Measurements from ENCODE around the gene KLHL17.

Gene KLHL17

GRCh38 chr1:916173-917075 is 44.0 kb upstream of the KLHL17 start:
- H3K4me1 ChIP-seq (ENCODE audit: control insufficient read depth, insufficient read depth, low read length), result peaks cover 8% of the 10 kb centered on the region
- H3K9me3 ChIP-seq (ENCODE audit: control insufficient read depth, low read length), result no peaks in the 10 kb centered on the region
- H3K36me3 ChIP-seq (ENCODE audit: control insufficient read depth, insufficient read depth, low read length), result no peaks in the 10 kb centered on the region
- H3K27me3 ChIP-seq (ENCODE audit: control insufficient read depth, insufficient read depth, low read length, poor library complexity, severe bottlenecking), result peaks cover 98% of the 10 kb centered on the region
- H3K27ac ChIP-seq (ENCODE audit: insufficient read depth, low read depth, low read length, poor library complexity, severe bottlenecking), result no peak overlapping the region
- H3K4me3 ChIP-seq (ENCODE audit: insufficient read depth, low read depth, low read length), result no peak overlapping the region
- WGBS, 2 experiments, result 81% methylated on average over 31 of the region's 31 CpGs

GRCh38 chr1:917076-917459 is 43.3 kb upstream of the KLHL17 start:
- no peaks in the 10 kb centered on the region for H3K9me3 ChIP-seq (ENCODE audit: control insufficient read depth, low read length)
- H3K27me3 ChIP-seq (ENCODE audit: control insufficient read depth, insufficient read depth, low read length, poor library complexity, severe bottlenecking), result peaks cover 98% of the 10 kb centered on the region
- 69% methylated on average over 7 of the region's 7 CpGs for WGBS, 2 experiments

GRCh38 chr1:917466-918091 is 42.8 kb upstream of the KLHL17 start:
- peaks cover 9% of the 10 kb centered on the region for H3K4me1 ChIP-seq (ENCODE audit: control insufficient read depth, insufficient read depth, low read length)
- no peaks in the 10 kb centered on the region for H3K36me3 ChIP-seq (ENCODE audit: control insufficient read depth, insufficient read depth, low read length)
- H3K4me3 ChIP-seq (ENCODE audit: insufficient read depth, low read depth, low read length), result no peak overlapping the region
- peaks cover 98% of the 10 kb centered on the region for H3K27me3 ChIP-seq (ENCODE audit: control insufficient read depth, insufficient read depth, low read length, poor library complexity, severe bottlenecking)
- 78 to 80% methylated on average over 22 of the region's 22 CpGs for WGBS, 2 experiments
- H3K9me3 ChIP-seq (ENCODE audit: control insufficient read depth, low read length), result no peaks in the 10 kb centered on the region
- H3K27ac ChIP-seq (ENCODE audit: insufficient read depth, low read depth, low read length, poor library complexity, severe bottlenecking), result no peak overlapping the region

More at GRCh38 chr1:917076-917459, 43.3 kb upstream of the KLHL17 start:
- Histone ChIP-seq H3K4me3 (ENCODE audit: insufficient read depth, low read depth, low read length) (no peak overlapping the region), H3K27ac (ENCODE audit: insufficient read depth, low read depth, low read length, poor library complexity, severe bottlenecking) (no peak overlapping the region), H3K36me3 (ENCODE audit: control insufficient read depth, insufficient read depth, low read length) (no peaks in the 10 kb centered on the region), H3K4me1 (ENCODE audit: control insufficient read depth, insufficient read depth, low read length) (peaks cover 8% of the 10 kb centered on the region)

- Histone ChIP-seq H3K4me3 (ENCODE audit: insufficient read depth, low read depth, low read length) (no peak overlapping the region), H3K27me3 (ENCODE audit: control insufficient read depth, insufficient read depth, low read length, poor library complexity, severe bottlenecking) (peaks cover 98% of the 10 kb centered on the region), H3K4me1 (ENCODE audit: control insufficient read depth, insufficient read depth, low read length) (peaks cover 16% of the 10 kb centered on the region), H3K9me3 (ENCODE audit: control insufficient read depth, low read length) (no peaks in the 10 kb centered on the region), H3K27ac (ENCODE audit: insufficient read depth, low read depth, low read length, poor library complexity, severe bottlenecking) (no peak overlapping the region), H3K36me3 (ENCODE audit: control insufficient read depth, insufficient read depth, low read length) (no peaks in the 10 kb centered on the region)
- 89 to 93% methylated on average over 15 of the region's 15 CpGs for WGBS, 2 experiments
Measured at GRCh38 chr1:918353-918752, 42.0 kb upstream of the KLHL17 start.

GRCh38 chr1:918843-919242 is 41.5 kb upstream of the KLHL17 start:
- Histone ChIP-seq H3K27ac (ENCODE audit: insufficient read depth, low read depth, low read length, poor library complexity, severe bottlenecking) (no peak overlapping the region), H3K9me3 (ENCODE audit: control insufficient read depth, low read length) (no peaks in the 10 kb centered on the region), H3K27me3 (ENCODE audit: control insufficient read depth, insufficient read depth, low read length, poor library complexity, severe bottlenecking) (peaks cover 99% of the 10 kb centered on the region), H3K36me3 (ENCODE audit: control insufficient read depth, insufficient read depth, low read length) (no peaks in the 10 kb centered on the region), H3K4me3 (ENCODE audit: insufficient read depth, low read depth, low read length) (no peak overlapping the region), H3K4me1 (ENCODE audit: control insufficient read depth, insufficient read depth, low read length) (peaks cover 19% of the 10 kb centered on the region)
- WGBS, 2 experiments, result 87 to 89% methylated on average over 6 of the region's 6 CpGs

GRCh38 chr1:919271-919872 is 41.0 kb upstream of the KLHL17 start:
- H3K4me3 ChIP-seq (ENCODE audit: insufficient read depth, low read depth, low read length), result no peak overlapping the region
- 86 to 87% methylated on average over 29 of the region's 29 CpGs for WGBS, 2 experiments
- no peak overlapping the region for H3K27ac ChIP-seq (ENCODE audit: insufficient read depth, low read depth, low read length, poor library complexity, severe bottlenecking)
- H3K9me3 ChIP-seq (ENCODE audit: control insufficient read depth, low read length), result no peaks in the 10 kb centered on the region
- peaks cover 19% of the 10 kb centered on the region for H3K4me1 ChIP-seq (ENCODE audit: control insufficient read depth, insufficient read depth, low read length)
- no peaks in the 10 kb centered on the region for H3K36me3 ChIP-seq (ENCODE audit: control insufficient read depth, insufficient read depth, low read length)
- peaks cover 99% of the 10 kb centered on the region for H3K27me3 ChIP-seq (ENCODE audit: control insufficient read depth, insufficient read depth, low read length, poor library complexity, severe bottlenecking)

GRCh38 chr1:920010-920409 is 40.4 kb upstream of the KLHL17 start:
- no peaks in the 10 kb centered on the region for H3K36me3 ChIP-seq (ENCODE audit: control insufficient read depth, insufficient read depth, low read length)
- peaks cover 100% of the 10 kb centered on the region for H3K27me3 ChIP-seq (ENCODE audit: control insufficient read depth, insufficient read depth, low read length, poor library complexity, severe bottlenecking)
- H3K9me3 ChIP-seq (ENCODE audit: control insufficient read depth, low read length), result no peaks in the 10 kb centered on the region
- H3K4me1 ChIP-seq (ENCODE audit: control insufficient read depth, insufficient read depth, low read length), result peaks cover 19% of the 10 kb centered on the region
- no peak overlapping the region for H3K4me3 ChIP-seq (ENCODE audit: insufficient read depth, low read depth, low read length)
- H3K27ac ChIP-seq (ENCODE audit: insufficient read depth, low read depth, low read length, poor library complexity, severe bottlenecking), result no peak overlapping the region
- 81 to 82% methylated on average over 23 of the region's 23 CpGs for WGBS, 2 experiments

GRCh38 chr1:920521-920920 is 39.9 kb upstream of the KLHL17 start:
- H3K9me3 ChIP-seq (ENCODE audit: control insufficient read depth, low read length), result no peaks in the 10 kb centered on the region
- 55 to 56% methylated on average over 13 of the region's 13 CpGs for WGBS, 2 experiments
- H3K27ac ChIP-seq (ENCODE audit: insufficient read depth, low read depth, low read length, poor library complexity, severe bottlenecking), result no peak overlapping the region
- peaks cover 19% of the 10 kb centered on the region for H3K4me1 ChIP-seq (ENCODE audit: control insufficient read depth, insufficient read depth, low read length)
- H3K4me3 ChIP-seq (ENCODE audit: insufficient read depth, low read depth, low read length), result peak overlapping the region; percentile 0
- no peaks in the 10 kb centered on the region for H3K36me3 ChIP-seq (ENCODE audit: control insufficient read depth, insufficient read depth, low read length)
- peaks cover 100% of the 10 kb centered on the region for H3K27me3 ChIP-seq (ENCODE audit: control insufficient read depth, insufficient read depth, low read length, poor library complexity, severe bottlenecking)

GRCh38 chr1:921011-921837 is 39.2 kb upstream of the KLHL17 start:
- H3K27me3 ChIP-seq (ENCODE audit: control insufficient read depth, insufficient read depth, low read length, poor library complexity, severe bottlenecking), result peaks cover 100% of the 10 kb centered on the region

More at GRCh38 chr1:921011-921837, 39.2 kb upstream of the KLHL17 start:
- Histone ChIP-seq H3K4me3 (ENCODE audit: insufficient read depth, low read depth, low read length) (peak overlapping the region; percentile 0), H3K36me3 (ENCODE audit: control insufficient read depth, insufficient read depth, low read length) (no peaks in the 10 kb centered on the region), H3K27ac (ENCODE audit: insufficient read depth, low read depth, low read length, poor library complexity, severe bottlenecking) (no peak overlapping the region), H3K4me1 (ENCODE audit: control insufficient read depth, insufficient read depth, low read length) (peaks cover 24% of the 10 kb centered on the region), H3K9me3 (ENCODE audit: control insufficient read depth, low read length) (no peaks in the 10 kb centered on the region)
- WGBS, 2 experiments, result 31 to 32% methylated on average over 38 of the region's 38 CpGs

Measured in ectodermal cell (in vitro differentiated cells).